HS-27A (cell line): Measurements from ENCODE around the gene CNPY1.

ENCODE experiments used
- DNase-seq: peaks from one replicate; pipeline ENCODE4 v3.0.0-alpha.2; 2012; ENCODE audit warnings: low read depth, missing footprints

The CNPY1 gene

DNA sequence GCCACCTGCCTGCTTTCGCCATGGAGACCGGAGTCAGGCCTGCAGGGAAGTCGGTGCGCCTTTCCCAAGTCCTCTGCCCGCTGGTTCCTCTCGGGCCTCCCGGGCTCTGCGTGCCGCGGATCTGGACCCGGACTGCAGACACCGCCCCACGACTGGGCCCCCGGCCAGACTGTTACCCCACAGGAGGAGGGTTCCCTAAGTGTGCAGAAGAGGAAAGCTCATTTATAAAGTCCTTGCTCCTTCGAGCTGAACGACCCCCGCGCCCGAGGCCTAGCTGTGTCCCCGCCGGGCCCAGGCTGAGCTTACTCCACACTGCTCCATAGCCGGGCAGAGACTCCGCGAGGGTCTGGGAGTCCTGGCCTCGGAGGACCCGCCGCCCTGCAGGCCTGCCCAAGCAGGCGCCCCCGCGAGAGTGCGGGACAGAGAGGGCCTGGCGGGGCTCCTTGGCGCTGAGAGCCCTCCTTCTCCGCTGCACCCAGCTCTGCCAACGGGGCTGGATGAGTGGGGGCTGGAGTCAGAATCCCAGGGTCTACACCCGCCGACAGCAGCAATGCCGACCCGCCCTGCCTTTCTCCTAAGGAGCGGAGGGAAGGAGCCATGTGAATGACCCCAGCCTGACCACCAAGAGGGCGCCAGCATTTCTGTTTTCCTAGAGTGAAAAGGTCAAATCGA is 80.1 kb downstream of the CNPY1 start:
- no peak for DNase-seq

DNA sequence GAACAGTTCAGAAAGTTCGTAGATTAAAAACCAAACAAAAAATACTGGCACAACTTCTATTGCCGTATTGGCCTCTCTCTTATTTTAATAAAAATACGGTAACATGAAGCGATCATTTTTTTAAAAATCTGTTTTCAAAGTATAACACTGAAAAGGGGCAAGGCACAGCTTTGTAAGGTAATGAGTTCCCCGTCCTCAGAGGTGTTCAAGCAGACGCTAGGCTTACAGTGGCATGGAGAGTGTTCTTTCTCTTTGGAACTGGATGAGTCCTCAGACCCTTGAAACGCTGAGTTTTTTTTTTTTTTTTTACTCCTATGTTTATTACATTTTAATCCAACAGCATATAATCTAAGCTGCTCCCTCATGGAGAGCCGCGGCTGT is 80.6 kb downstream of the CNPY1 start:
- no peak for DNase-seq

DNA sequence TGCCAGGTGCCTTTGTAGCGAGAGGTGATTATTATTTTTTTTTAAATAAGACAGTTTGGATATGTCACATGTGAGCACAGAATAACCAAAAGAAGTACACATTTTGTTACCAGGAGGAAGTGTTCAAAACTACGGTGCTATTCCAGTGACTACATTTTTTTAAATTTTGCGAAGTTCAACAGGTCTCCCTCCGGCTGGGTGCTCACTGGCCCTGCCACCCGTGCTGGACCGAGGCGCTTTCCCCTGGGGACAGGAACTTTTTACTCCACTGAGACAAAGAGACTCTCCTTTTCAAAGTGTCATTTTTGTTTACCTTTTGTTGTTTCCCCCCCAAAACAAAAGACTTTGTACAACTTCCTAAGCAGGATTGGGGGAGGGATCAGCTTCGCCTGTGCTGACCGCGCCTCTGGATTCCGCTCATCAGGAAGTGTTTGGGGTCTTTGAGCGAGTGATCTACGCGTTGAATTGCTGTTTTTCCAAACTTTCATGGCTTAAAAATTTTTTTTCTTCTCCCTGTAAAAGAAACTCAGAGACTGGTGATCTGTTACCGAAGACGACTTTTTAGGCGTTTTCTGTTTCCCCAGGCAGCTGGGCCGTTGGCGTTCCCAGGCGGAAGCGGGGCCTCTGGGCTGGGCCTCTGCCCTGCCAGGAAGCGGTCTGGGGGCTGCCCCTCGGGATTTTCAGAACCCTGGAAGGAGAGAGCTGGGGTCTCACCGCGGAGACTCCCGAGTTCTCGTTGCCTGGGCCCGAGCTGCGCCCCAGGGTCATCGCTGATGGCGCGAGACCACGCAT is 81.2 kb downstream of the CNPY1 start:
- no peak for DNase-seq

DNA sequence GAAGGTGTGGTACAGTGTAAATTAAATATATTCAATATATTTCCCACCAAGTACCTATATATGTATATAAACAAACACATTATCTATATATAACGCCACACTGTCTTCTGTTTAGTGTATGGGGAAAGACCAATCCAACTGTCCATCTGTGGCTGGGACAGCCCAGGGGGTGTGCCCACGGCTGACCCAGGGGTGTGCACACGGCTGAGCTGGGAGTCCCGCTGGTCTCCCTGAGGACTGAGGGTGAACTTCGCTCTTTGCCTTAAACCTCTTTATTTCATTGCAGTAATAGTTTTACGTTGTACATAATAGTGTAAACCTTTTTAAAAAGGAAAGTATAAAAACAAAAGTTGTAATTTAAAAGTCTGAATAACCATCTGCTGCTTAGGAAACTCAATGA is 82.2 kb downstream of the CNPY1 start:
- no peak for DNase-seq

DNA sequence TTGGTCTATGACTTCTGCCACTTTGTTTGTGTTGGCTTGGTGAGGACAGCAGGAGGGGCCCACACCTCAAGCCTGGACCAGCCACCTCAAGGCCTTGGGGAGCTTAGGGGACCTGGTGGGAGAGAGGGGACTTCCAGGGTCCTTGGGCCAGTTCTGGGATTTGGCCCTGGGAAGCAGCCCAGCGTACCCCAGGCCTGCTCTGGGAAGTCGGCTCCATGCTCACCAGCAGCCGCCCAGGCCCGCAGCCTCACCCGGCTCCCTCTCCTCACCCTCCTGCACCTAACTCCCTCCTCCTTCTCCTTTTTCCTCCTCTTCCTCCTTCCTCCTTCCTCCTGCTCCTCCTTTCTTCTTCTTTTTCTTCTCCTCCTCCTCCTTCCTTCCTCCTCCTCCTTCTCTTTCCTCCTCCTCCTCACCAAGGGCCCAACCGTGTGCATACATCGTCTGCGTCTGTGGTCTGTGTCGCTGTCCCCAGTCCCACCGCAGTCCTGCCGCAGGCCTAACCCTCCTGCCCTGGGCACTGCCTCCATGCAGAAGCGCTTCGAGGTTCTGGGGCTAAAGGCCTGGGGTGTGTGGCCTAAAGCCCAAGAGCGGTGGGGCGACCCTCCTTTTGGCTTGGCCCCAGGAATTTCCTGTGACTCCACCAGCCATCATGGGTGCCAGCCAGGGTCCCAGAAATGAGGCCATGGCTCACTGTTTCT is 83.1 kb downstream of the CNPY1 start:
- DNase-seq = no peak

DNA sequence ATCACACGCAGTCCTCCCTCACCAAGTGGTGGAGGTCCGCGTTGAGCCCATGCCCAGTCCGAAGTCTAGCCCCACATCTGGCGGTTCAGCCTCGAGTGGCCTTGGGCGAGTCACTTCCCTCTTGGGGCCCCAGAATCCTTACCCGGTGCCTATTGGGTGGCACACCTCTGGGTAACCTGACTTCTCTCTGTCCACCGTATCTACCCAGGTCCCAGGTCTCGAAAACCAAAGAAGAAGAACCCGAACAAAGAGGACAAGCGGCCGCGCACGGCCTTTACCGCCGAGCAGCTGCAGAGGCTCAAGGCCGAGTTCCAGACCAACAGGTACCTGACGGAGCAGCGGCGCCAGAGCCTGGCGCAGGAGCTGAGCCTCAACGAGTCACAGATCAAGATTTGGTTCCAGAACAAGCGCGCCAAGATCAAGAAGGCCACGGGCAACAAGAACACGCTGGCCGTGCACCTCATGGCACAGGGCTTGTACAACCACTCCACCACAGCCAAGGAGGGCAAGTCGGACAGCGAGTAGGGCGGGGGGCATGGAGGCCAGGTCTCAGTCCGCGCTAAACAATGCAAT is 84.1 kb downstream of the CNPY1 start:
- no peak for DNase-seq

DNA sequence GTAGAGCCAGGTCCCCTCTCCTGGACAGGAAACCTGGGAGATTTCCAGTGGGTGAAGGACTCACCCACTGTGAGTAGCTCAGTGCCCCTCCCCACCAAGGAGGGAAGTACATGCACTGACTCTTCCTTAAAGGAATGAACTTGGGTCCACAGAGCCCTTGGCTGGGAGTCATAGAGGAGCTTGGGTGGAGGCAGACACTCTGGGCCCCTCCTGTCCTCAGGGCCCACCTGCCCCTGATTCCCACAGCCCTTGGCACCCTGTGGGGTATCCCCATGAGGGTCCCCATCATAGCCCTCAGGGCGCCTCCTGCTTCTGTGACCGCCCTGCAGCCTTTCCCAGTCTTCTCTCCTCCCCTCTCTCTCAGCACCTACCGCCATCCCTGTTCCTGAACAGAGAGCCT is 84.7 kb downstream of the CNPY1 start:
- no peak for DNase-seq

DNA sequence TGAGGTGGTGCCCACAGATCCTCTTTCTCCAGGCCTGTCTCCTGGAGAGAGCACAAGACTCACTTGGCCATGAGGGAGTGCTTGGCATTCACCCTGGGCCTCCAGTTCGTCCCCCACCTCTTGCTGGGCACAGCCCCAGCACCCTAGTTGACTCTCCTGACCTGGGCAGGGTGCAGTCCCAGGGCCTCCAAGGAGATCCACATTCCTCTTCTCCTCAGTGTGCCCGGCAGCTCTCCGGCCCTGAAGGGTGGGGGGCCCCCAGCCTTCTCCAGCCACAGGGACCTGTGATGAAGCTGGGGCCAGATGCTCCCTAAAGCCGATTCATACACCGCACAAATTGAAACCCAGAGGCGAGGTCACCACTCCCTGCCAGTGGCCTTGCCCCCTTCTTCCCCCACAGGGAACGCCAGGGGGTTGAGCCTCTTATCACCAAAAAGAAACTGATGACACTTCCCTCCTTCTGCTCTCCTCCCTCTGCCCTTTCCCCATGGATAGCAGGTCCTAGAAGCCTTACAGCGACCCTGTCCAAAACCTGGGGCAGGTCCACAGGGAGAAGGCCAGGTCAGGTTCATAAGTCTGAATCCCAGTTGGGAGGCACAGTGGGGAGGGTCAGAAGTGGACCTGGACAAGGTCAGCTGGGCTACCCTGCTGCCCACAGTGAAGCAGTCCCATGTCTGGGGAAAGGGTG is 85.3 kb downstream of the CNPY1 start:
- DNase-seq = no peak

DNA sequence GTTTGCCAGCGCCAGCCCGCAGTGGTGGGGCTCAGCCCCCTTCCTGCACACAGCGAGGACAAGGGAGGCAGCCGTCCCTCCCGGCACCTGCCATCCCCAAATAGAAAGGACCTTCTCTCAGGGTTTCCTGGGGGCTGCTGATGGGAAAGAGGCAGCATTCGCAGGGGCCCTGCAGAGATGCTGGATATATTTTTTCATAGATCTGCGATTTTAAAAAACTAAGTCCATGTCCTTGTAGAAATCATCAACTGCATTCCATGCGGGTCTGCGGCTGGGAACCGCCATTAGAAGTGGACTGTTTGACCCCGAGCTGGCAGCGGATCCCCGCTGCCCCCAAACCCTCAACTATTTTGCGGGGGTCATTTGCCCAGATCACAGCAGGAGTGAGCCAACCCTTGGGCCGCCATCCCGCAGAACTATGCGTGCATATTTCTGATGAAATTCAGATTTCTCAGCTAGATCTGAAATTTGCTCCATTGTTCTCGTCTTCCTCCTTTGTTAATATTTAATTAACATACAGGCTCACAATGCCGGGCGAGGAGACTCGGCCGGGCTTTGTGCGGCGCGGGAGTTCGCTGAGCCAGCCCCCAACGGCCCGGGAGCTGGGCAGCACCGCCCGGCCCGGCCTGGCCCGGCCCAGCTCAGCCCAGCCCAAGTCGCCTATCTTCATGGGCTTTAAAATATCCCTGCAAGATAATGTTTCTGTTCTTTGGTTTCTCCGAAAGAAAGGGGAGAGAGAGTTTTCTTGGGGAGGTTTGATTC is 86.5 kb downstream of the CNPY1 start:
- DNase-seq = no peak

DNA sequence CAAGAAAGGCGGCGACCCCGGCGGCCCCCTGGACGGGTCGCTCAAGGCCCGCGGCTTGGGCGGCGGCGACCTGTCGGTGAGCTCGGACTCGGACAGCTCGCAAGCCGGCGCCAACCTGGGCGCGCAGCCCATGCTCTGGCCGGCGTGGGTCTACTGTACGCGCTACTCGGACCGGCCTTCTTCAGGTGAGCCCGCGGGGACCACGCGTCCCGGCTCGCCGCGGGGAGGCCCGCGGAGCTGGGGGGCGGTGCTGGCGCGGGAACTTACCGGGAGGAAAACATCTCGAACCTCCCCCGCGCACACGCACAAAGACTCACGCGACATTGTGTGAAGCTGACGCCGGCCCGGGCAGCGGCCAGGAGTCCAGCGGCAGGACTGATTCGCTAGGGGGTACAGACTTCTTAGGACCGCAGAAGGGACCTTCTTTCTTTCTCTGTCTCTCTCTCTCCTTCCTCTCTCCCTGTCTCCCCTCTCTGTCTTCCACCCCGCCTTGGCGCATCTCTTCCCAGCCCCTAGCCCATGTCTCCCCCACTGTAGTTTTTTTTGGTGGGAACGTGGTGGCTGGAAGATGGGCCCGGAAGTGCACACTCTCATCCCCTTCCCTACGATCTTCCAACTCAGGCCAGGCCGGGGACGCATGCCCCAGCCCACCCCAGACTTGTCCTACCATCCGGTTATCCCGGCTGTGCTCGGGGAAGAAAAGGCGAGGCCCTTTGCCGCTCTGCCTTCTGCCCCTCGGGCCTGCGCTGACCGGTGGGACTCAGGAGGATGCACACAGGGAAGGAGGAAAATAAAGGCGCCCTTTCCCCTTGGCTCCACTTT is 87.3 kb downstream of the CNPY1 start:
- no peak for DNase-seq

DNA sequence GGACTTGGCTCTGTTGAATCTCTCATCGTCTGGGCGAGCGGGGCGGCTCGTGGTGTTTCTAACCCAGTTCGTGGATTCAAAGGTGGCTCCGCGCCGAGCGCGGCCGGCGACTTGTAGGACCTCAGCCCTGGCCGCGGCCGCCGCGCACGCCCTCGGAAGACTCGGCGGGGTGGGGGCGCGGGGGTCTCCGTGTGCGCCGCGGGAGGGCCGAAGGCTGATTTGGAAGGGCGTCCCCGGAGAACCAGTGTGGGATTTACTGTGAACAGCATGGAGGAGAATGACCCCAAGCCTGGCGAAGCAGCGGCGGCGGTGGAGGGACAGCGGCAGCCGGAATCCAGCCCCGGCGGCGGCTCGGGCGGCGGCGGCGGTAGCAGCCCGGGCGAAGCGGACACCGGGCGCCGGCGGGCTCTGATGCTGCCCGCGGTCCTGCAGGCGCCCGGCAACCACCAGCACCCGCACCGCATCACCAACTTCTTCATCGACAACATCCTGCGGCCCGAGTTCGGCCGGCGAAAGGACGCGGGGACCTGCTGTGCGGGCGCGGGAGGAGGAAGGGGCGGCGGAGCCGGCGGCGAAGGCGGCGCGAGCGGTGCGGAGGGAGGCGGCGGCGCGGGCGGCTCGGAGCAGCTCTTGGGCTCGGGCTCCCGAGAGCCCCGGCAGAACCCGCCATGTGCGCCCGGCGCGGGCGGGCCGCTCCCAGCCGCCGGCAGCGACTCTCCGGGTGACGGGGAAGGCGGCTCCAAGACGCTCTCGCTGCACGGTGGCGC is 88.1 kb downstream of the CNPY1 start, which contains the start of gene EN2:
EN2 (plus strand) TSS at position 19 of the 767 bp plus-strand sequence; CDS start at position 268, 249 bp downstream.
- DNase-seq = no peak

DNA sequence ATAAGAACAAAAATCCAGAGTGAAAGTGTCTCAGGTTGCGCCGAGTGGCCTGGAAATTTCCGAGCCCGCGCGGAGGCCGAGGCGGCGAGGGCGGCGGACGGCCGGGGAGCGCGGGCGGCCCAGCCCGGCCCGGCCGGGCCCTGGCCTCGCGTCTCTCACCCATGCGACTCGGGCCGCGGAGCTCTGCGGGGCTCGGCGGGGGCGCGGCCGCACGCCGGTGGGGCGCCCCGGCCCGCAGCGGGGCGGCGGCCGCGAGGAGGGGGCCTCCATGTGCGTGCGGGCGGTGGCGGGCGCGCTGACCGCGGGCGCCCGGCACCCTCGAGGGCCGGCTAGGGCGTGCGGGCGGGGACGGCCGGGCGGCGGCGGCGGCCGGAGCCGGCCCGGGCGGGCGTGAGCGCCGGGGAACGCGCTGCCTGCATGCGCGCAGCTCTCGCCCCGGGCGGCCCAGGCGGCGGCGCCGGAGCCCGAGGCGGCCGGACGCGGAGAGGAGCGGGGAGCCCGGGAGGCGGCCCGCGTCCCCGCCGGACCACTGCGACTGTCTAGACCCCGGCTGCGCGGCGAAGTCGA is 88.7 kb downstream of the CNPY1 start:
- DNase-seq = no peak

DNA sequence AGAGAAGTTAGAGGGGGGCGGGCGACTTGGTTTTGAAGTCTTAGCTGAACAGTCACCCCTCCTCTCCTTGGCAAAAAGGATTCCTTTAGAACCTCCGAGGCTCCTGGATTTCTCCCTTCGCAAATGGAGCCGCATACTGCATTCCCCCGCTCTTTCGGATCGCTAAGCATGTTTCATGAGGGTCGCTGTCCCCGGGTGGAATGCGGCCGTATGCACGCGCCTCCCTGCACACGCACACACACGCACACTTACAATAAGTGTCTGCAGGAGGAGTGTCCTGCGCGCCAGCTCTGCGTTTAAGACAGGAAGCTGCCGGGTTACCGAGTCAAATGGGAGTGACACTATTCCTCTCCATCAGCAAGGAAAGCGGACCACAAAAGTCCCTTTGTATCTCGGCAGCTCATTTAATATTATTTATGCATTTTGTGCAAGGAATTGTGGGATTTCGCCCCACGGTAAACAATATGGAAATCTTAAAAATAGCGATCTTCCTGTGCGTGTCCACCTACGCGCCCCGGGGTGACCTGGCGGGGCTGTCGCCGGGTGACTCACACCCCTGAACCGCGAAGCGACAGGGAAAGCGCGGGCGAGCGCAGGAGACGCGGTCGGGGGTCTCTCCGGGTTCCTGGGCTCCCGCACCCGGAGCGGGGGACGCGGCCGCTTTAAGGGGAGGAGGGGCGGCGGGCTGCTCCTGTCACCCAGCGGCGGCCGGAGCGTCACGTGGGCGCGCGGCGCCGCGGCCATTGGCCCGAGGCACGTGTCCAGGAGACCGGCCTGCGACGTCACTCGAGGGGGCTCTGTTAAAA is 89.4 kb downstream of the CNPY1 start:
- no peak for DNase-seq

DNA sequence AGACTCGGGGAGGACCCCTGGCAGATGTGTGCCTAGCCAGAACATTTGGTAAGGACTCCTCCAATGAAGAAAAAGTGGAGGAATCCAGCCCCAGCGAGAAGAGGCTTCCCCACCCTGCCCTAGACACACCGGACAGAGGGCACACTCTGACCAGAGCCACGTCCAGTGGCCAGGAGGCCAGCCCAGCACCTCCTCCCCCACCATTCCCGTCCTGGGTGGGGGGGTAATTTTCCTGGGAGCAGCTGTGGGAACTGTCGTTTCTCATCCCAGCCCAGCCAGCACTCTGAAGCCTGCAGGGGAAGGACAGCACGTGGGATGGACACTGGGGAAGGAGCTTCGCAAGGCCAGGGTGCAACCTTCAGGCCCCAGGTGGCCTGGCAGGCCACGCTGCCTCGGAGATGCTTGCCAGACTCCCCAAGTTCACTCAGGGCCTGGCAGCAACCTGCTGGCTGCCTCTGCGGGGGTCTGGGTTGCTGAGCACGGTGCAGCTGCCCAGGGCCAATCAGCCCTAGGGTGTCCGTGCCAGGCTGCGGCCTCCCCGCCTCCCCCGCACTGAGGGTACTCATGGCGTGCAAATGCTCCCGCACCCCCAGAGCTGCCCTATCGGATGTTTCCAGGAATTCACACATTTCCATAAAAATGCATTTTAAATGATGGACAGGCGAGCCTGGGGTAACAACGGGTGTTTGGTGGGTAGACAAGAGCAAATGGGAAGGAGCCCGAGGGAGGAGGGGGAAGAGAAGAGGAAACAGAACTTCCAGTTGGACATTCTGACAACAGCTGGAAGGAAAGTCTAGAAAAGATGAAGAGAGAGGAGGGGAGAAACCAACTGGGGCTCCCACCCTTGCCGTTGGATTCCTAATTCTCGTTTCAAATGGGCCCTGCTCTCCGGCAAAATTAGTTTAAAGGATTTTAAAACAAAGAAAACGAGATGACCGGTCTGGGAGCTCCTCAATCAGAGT is 90.3 kb downstream of the CNPY1 start:
- DNase-seq = no peak

DNA sequence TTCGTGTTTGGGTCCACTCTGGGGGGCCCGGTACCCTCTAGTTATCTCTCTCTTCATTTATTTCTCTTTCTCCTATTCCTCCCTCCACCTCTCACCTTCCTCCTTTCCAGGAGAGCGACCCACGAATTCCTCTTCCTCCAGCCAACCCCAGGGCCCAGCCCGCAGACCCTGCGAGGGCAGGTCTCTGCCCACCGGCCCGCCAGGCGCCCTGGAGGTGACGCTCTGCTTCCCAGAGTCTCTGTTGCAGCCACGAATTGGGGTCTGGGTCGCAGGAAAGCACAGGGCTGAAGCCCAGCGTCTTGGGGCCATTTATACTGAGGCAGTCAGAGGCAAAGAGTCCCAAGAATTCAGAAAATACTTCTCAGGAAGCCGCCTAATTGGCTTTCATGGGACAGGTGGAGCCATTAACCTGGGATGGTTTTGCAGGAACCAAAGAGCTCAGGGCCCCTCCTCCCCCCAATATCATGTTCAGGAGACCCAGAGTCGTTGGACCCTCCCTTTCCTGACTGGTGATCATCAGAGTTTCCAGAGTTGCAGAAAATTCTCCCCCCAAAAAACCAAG is 91.1 kb downstream of the CNPY1 start:
- no peak for DNase-seq

DNA sequence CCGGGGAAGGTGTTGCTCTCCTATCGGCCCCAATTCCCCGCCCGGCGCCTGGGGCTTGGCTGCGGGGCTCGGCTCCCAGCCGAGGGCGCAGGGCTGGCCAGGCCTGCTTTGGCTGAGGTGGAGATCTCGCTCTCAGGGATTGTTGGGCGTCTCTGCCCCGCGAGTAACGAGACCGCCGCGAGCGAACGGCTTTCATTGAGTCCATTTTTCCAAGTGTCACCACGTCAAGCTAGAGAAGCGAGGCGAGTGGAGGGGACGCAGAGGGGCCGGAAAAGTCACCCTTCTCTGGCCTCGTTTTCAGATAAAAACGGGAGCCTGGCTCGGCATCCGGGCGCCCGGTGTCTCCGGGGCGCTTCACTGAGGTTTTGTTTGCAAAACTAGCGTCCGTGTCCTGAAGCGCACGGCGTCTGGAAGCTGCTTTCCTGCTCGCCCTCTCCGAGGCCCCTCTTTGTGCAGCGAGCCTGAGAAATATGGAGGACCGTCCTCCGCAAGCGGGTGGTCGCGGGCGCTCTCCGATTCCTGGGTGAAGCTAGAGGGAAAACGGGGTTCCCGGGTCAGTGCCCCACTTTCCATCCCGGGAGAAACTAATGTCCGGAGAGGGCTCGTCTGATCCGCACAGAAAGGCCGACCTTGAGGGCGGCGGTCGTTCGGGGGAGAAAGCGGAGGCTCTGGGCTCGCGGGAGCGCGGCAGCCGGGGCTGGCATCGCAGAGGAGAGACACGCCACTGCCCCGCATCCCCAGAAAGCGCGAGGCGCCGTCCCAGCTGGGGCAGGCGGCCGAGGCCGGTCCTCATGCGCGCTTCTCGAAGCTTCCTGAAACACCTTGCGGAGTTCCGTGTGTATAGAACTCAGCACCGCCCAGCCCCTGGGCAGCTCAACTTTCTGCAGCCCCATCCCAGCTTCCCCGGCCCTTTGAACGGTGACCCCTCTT is 91.9 kb downstream of the CNPY1 start:
- no peak for DNase-seq
